Stimulated activated memory B cell treated with anti-CD40 and anti-IgM and Interleukin-4, amounts not matched to agents 10 μg/mL and 1 μg/mL and 100 μg/mL, for 72 hours (primary cell): Measurements from ENCODE around the gene LMTK2.

Source experiments
- ATAC-seq: fragments of 150-1000 bp; cut with Tn5 transposase; 2 replicates; pipeline ENCODE4 v1.10.0; 2021
- H3K27ac Mint-ChIP-seq: one replicate; pipeline ENCODE4 v1.8.0; 2022; ENCODE audit warnings: mild to moderate bottlenecking, mixed read lengths
- H3K27me3 Mint-ChIP-seq: one replicate; pipeline ENCODE4 v1.8.0; 2022; ENCODE audit warnings: mixed read lengths
- H3K36me3 Mint-ChIP-seq: one replicate; pipeline ENCODE4 v1.8.0; 2022; ENCODE audit warnings: mixed read lengths
- H3K4me1 Mint-ChIP-seq: one replicate; pipeline ENCODE4 v1.8.0; 2022; ENCODE audit warnings: mixed read lengths
- H3K4me3 Mint-ChIP-seq: one replicate; pipeline ENCODE4 v1.8.0; 2022; ENCODE audit warnings: mild to moderate bottlenecking, moderate library complexity, mixed read lengths
- H3K9me3 Mint-ChIP-seq: one replicate; pipeline ENCODE4 v1.8.0; 2022; ENCODE audit warnings: mixed read lengths

LMTK2 gene

GRCh38 chr7:98106647-98107312 lies at the start of gene LMTK2:
Gene LMTK2, plus strand, starts transcription at chr7:98106862. Its CDS starts 316 bp downstream, at chr7:98107178.
- peaks cover 23% of the 10 kb centered on the region for H3K27me3 Mint-ChIP-seq
- H3K4me3 Mint-ChIP-seq = peak within 1 kb of the TSS; percentile 97
- no peaks in the 10 kb centered on the region for H3K9me3 Mint-ChIP-seq
- ATAC-seq = peak; percentile 100
- H3K4me1 Mint-ChIP-seq = peaks cover 26% of the 10 kb centered on the region
- H3K27ac Mint-ChIP-seq = peak within 1 kb of the TSS; percentile 84
- no peaks in the 10 kb centered on the region for H3K36me3 Mint-ChIP-seq

- no peaks in the 10 kb centered on the region for H3K4me1 Mint-ChIP-seq
- no peak for ATAC-seq
- H3K27ac Mint-ChIP-seq = no peak overlapping the region
- H3K9me3 Mint-ChIP-seq = no peaks in the 10 kb centered on the region
- no peaks in the 10 kb centered on the region for H3K36me3 Mint-ChIP-seq
- H3K4me3 Mint-ChIP-seq = no peak overlapping the region
- peaks cover 55% of the 10 kb centered on the region for H3K27me3 Mint-ChIP-seq
Observed at GRCh38 chr7:98057157-98057556, 49.5 kb upstream of the LMTK2 start.

GRCh38 chr7:98058186-98058585 lies 48.5 kb upstream of the LMTK2 start:
- Mint-ChIP-seq H3K36me3 (no peaks in the 10 kb centered on the region), H3K4me3 (no peak overlapping the region), H3K9me3 (no peaks in the 10 kb centered on the region), H3K4me1 (no peaks in the 10 kb centered on the region), H3K27ac (no peak overlapping the region), H3K27me3 (peaks cover 48% of the 10 kb centered on the region)
- no peak for ATAC-seq

- Mint-ChIP-seq H3K27ac (no peak overlapping the region), H3K27me3 (peaks cover 37% of the 10 kb centered on the region), H3K36me3 (no peaks in the 10 kb centered on the region), H3K9me3 (peaks cover 5% of the 10 kb centered on the region), H3K4me3 (no peak overlapping the region), H3K4me1 (no peaks in the 10 kb centered on the region)
- no peak for ATAC-seq
Observed at GRCh38 chr7:98064233-98064632, 42.4 kb upstream of the LMTK2 start.

GRCh38 chr7:98066208-98066607 lies 40.5 kb upstream of the LMTK2 start:
- H3K9me3 Mint-ChIP-seq = peaks cover 6% of the 10 kb centered on the region
- H3K4me3 Mint-ChIP-seq = no peak overlapping the region
- H3K27ac Mint-ChIP-seq = no peak overlapping the region
- no peaks in the 10 kb centered on the region for H3K4me1 Mint-ChIP-seq
- no peaks in the 10 kb centered on the region for H3K36me3 Mint-ChIP-seq
- H3K27me3 Mint-ChIP-seq = peaks cover 40% of the 10 kb centered on the region
- no peak for ATAC-seq

GRCh38 chr7:98066934-98067507 lies 39.6 kb upstream of the LMTK2 start:
- peaks cover 6% of the 10 kb centered on the region for H3K9me3 Mint-ChIP-seq
- H3K4me1 Mint-ChIP-seq = no peaks in the 10 kb centered on the region

GRCh38 chr7:98073047-98073446 lies 33.6 kb upstream of the LMTK2 start:
- Mint-ChIP-seq H3K9me3 (peaks cover 3% of the 10 kb centered on the region), H3K4me3 (no peak overlapping the region), H3K27me3 (peaks cover 29% of the 10 kb centered on the region), H3K27ac (no peak overlapping the region), H3K36me3 (no peaks in the 10 kb centered on the region), H3K4me1 (no peaks in the 10 kb centered on the region)
- no peak for ATAC-seq

More at GRCh38 chr7:98066934-98067507, 39.6 kb upstream of the LMTK2 start:
- Mint-ChIP-seq H3K27ac (no peak overlapping the region), H3K4me3 (no peak overlapping the region), H3K36me3 (no peaks in the 10 kb centered on the region), H3K27me3 (peaks cover 40% of the 10 kb centered on the region)
- ATAC-seq = no peak

GRCh38 chr7:98075801-98076200 lies 30.9 kb upstream of the LMTK2 start:
- no peak overlapping the region for H3K27ac Mint-ChIP-seq
- no peak for ATAC-seq
- H3K4me3 Mint-ChIP-seq = no peak overlapping the region
- H3K27me3 Mint-ChIP-seq = peaks cover 26% of the 10 kb centered on the region
- no peaks in the 10 kb centered on the region for H3K4me1 Mint-ChIP-seq
- no peaks in the 10 kb centered on the region for H3K9me3 Mint-ChIP-seq
- H3K36me3 Mint-ChIP-seq = no peaks in the 10 kb centered on the region

GRCh38 chr7:98077762-98078161 lies 28.9 kb upstream of the LMTK2 start:
- no peaks in the 10 kb centered on the region for H3K36me3 Mint-ChIP-seq
- peaks cover 26% of the 10 kb centered on the region for H3K27me3 Mint-ChIP-seq
- H3K4me3 Mint-ChIP-seq = no peak overlapping the region
- no peak for ATAC-seq
- no peak overlapping the region for H3K27ac Mint-ChIP-seq
- no peaks in the 10 kb centered on the region for H3K4me1 Mint-ChIP-seq
- no peaks in the 10 kb centered on the region for H3K9me3 Mint-ChIP-seq

- Mint-ChIP-seq H3K4me3 (no peak overlapping the region), H3K9me3 (no peaks in the 10 kb centered on the region), H3K36me3 (no peaks in the 10 kb centered on the region), H3K4me1 (no peaks in the 10 kb centered on the region), H3K27ac (no peak overlapping the region), H3K27me3 (peaks cover 29% of the 10 kb centered on the region)
- ATAC-seq = no peak
Observed at GRCh38 chr7:98078197-98078870, 28.3 kb upstream of the LMTK2 start.

GRCh38 chr7:98079891-98080648 lies 26.6 kb upstream of the LMTK2 start:
- Mint-ChIP-seq H3K4me3 (no peak overlapping the region), H3K9me3 (no peaks in the 10 kb centered on the region), H3K27ac (no peak overlapping the region), H3K36me3 (no peaks in the 10 kb centered on the region), H3K4me1 (no peaks in the 10 kb centered on the region), H3K27me3 (peaks cover 37% of the 10 kb centered on the region)
- ATAC-seq = no peak

GRCh38 chr7:98081319-98081718 lies 25.3 kb upstream of the LMTK2 start:
- Mint-ChIP-seq H3K9me3 (no peaks in the 10 kb centered on the region), H3K36me3 (no peaks in the 10 kb centered on the region), H3K27ac (no peak overlapping the region), H3K4me1 (no peaks in the 10 kb centered on the region), H3K27me3 (peaks cover 47% of the 10 kb centered on the region), H3K4me3 (no peak overlapping the region)
- no peak for ATAC-seq

GRCh38 chr7:98084631-98085030 lies 22.0 kb upstream of the LMTK2 start:
- no peak overlapping the region for H3K4me3 Mint-ChIP-seq
- H3K27ac Mint-ChIP-seq = no peak overlapping the region
- no peaks in the 10 kb centered on the region for H3K4me1 Mint-ChIP-seq
- ATAC-seq = no peak
- no peaks in the 10 kb centered on the region for H3K9me3 Mint-ChIP-seq
- H3K27me3 Mint-ChIP-seq = peaks cover 46% of the 10 kb centered on the region
- no peaks in the 10 kb centered on the region for H3K36me3 Mint-ChIP-seq

- no peak for ATAC-seq
- H3K27me3 Mint-ChIP-seq = peaks cover 46% of the 10 kb centered on the region
- no peak overlapping the region for H3K27ac Mint-ChIP-seq
- no peaks in the 10 kb centered on the region for H3K36me3 Mint-ChIP-seq
- H3K4me3 Mint-ChIP-seq = no peak overlapping the region
- no peaks in the 10 kb centered on the region for H3K9me3 Mint-ChIP-seq
- no peaks in the 10 kb centered on the region for H3K4me1 Mint-ChIP-seq
Observed at GRCh38 chr7:98085674-98086073, 21.0 kb upstream of the LMTK2 start.

GRCh38 chr7:98086281-98086718 lies 20.4 kb upstream of the LMTK2 start:
- no peak overlapping the region for H3K27ac Mint-ChIP-seq
- ATAC-seq = no peak
- no peaks in the 10 kb centered on the region for H3K4me1 Mint-ChIP-seq
- peaks cover 52% of the 10 kb centered on the region for H3K27me3 Mint-ChIP-seq
- H3K36me3 Mint-ChIP-seq = no peaks in the 10 kb centered on the region
- no peaks in the 10 kb centered on the region for H3K9me3 Mint-ChIP-seq
- no peak overlapping the region for H3K4me3 Mint-ChIP-seq
